Activated CD4-positive, alpha-beta T cell treated with anti-CD3 and anti-CD28 coated beads, Interleukin-2, amount 10 ng/mL, durations not matched to agents 7 days and 5 days (primary cell): ENCODE results near the gene MRPL46. TPM values are rescaled to one million over a fixed set of nuclear protein-coding genes. Genes with fewer than 3 reads are reported as not detected.

Experiments
- CTCF ChIA-PET: fragments of 350-600 bp; sonication (Branson Sonifier 250); formaldehyde crosslinking; loops from one replicate; lab custom pipeline; 2021; ENCODE audit warnings: antibody characterized with exemption; lab: Charles Lee
- POLR2A ChIA-PET: fragments of 350-600 bp; sonication (Branson Sonifier 250); formaldehyde crosslinking; loops from one replicate; lab custom pipeline; 2021; ENCODE audit warnings: antibody characterized with exemption; lab: Charles Lee
- DNase-seq: peaks from one replicate; pipeline ENCODE4 v3.0.0-alpha.2; 2020
- H3K27ac Mint-ChIP-seq: one replicate; pipeline ENCODE4 v1.8.0; 2021; ENCODE audit warnings: mild to moderate bottlenecking, moderate library complexity, mixed read lengths
- H3K27me3 Mint-ChIP-seq: one replicate; pipeline ENCODE4 v1.8.0; 2021; ENCODE audit warnings: mixed read lengths
- H3K36me3 Mint-ChIP-seq: one replicate; pipeline ENCODE4 v1.8.0; 2021; ENCODE audit warnings: low read depth, mixed read lengths
- H3K4me1 Mint-ChIP-seq: one replicate; pipeline ENCODE4 v1.8.0; 2021; ENCODE audit warnings: mixed read lengths
- H3K4me3 Mint-ChIP-seq: one replicate; pipeline ENCODE4 v1.8.0; 2021; ENCODE audit warnings: mild to moderate bottlenecking, moderate library complexity, mixed read lengths
- H3K9me3 Mint-ChIP-seq: one replicate; pipeline ENCODE4 v1.8.0; 2021; ENCODE audit warnings: mixed read lengths
- total RNA-seq, 2 experiments: library from RNA; stranded (reverse); gene quantifications; one replicate each; pipeline ENCODE4 v1.2.3, GENCODE V29; 2021

MRPL46 gene
- total RNA-seq, 2 experiments from 2014 or later = 25.9 to 26.0 TPM

DNA sequence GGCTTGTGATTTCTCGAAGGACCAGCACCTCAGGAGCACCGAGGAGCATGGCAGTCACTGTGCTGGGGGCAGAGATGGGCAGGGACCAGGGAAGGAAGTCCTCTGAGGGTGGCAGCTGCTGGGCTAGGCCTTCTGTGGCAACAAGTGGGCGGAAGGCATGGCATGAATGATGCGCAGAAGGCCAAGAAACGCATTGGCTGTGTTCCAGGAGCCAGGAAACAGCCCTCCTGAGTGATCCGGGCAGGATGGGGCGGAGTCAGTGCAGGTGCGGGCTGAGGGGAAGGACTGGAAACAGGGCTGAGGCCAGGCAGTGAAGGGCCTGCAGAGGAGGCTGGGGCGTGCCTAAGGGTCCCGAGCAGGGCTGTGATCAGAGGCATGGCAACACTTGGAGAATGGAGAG is 24.0 kb upstream of the MRPL46 start:
- no peaks in the 10 kb centered on the region for H3K27me3 Mint-ChIP-seq
- H3K27ac Mint-ChIP-seq = no peak overlapping the region
- DNase-seq = no peak
- no peak overlapping the region for H3K4me3 Mint-ChIP-seq
- POLR2A ChIA-PET = no interaction called here
- no peaks in the 10 kb centered on the region for H3K4me1 Mint-ChIP-seq
- CTCF ChIA-PET = interaction anchor here (0.6 kb wide), 1 partner anchor 11 kb away, joined by 3 read pairs; no protein-coding TSS in a partner anchor
- H3K9me3 Mint-ChIP-seq = no peaks in the 10 kb centered on the region
- no peaks in the 10 kb centered on the region for H3K36me3 Mint-ChIP-seq

DNA sequence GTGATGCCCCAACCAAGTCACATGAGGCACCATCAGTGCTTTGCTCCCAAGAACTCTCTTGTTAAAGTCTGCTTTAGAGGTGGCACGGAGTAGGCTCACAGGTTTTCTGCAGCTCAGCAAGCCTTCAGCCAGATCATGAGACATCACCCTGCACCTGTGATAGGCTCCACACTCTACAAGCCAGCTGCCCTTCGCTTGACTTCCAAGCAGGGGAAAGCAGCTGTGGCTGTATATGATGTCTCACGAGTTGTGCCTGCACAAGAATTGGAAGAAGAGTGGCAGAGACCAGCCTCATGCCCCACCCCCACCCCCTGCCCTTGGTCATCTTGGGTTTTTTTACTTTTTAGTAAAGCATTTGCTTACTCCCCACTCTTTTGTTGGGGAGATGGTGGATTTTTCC is 22.8 kb upstream of the MRPL46 start:
- Mint-ChIP-seq H3K27me3 (no peaks in the 10 kb centered on the region), H3K36me3 (no peaks in the 10 kb centered on the region), H3K4me1 (no peaks in the 10 kb centered on the region), H3K27ac (no peak overlapping the region), H3K4me3 (no peak overlapping the region), H3K9me3 (no peaks in the 10 kb centered on the region)
- DNase-seq = no peak
- CTCF ChIA-PET = interaction anchor here (1.2 to 1.3 kb wide), 2 partner anchors 10 to 12 kb away, joined by 3 read pairs; no protein-coding TSS in a partner anchor
- POLR2A ChIA-PET = no interaction called here

DNA sequence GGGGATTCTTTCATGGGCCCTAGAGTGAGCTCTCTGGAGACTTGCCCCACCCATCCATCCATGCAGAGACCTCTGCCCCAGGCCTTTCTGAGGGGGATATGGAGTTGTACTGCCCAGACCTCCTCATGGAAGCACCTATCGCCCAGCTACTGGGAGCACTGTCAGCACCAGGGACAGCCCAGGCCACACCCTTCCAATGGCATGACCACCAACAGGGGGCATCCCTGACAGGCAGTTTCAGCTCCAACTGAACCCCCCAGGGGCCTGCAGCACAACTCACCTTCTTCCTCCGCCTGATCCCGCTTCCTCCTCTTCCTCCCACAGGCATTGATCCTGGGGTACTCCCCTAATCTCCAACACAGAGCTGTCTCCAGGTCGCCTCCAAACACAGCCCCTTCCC is 22.1 kb upstream of the MRPL46 start:
- ChIA-PET CTCF (interaction anchor here (1.1 to 1.3 kb wide), 3 partner anchors 9 to 19 kb away, joined by 3 read pairs; no protein-coding TSS in a partner anchor), POLR2A (no interaction called here)
- no peak overlapping the region for H3K27ac Mint-ChIP-seq
- no peaks in the 10 kb centered on the region for H3K36me3 Mint-ChIP-seq
- H3K4me1 Mint-ChIP-seq = no peaks in the 10 kb centered on the region
- H3K9me3 Mint-ChIP-seq = no peaks in the 10 kb centered on the region
- H3K27me3 Mint-ChIP-seq = no peaks in the 10 kb centered on the region
- no peak overlapping the region for H3K4me3 Mint-ChIP-seq
- no peak for DNase-seq

- Mint-ChIP-seq H3K36me3 (no peaks in the 10 kb centered on the region), H3K27me3 (no peaks in the 10 kb centered on the region), H3K27ac (peak overlapping the region; percentile 11), H3K9me3 (no peaks in the 10 kb centered on the region), H3K4me3 (no peak overlapping the region), H3K4me1 (no peaks in the 10 kb centered on the region)
- POLR2A ChIA-PET = no interaction called here
- no peak for DNase-seq
- CTCF ChIA-PET = no interaction called here
These were observed 20.8 kb upstream of the MRPL46 start for GRCh38 chr15:88487796-88488523.

- no peaks in the 10 kb centered on the region for H3K36me3 Mint-ChIP-seq
These were observed 20.1 kb upstream of the MRPL46 start for GRCh38 chr15:88487178-88487795.

DNA sequence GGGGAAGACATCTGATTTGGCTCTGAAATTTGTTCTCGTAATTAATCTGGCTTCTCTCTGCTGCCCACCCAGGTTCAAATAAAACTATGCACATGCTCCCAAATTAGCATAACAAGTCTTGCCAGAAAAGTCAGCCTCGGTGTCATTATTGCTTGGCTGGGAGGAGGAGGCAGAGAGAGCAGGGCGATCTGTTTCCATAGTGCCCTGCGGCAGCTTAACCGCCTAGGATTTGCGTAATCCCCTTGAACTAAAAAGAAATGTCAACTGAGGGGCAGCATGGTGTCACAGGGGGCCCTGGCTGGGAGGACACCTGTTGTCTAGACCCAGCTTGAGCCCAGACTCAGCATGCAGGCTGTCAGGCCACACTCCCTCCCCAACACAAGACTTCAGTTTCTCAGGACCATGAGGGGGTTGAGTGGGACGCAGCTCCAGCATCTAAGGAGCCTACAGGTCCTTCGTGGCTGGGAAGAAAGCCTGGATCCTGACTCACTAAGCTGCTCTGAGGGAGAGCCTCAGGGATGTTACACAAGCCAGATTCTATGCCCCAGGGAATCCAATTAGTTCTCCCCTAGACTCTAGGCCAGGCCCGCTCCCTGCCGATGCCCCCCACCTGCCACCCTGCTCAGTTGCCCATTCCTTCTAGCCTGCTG is 17.6 kb upstream of the MRPL46 start:
- H3K4me1 Mint-ChIP-seq = no peaks in the 10 kb centered on the region
- H3K4me3 Mint-ChIP-seq = no peak overlapping the region
- no peaks in the 10 kb centered on the region for H3K36me3 Mint-ChIP-seq
- no peak overlapping the region for H3K27ac Mint-ChIP-seq
- H3K9me3 Mint-ChIP-seq = no peaks in the 10 kb centered on the region
- POLR2A ChIA-PET = no interaction called here
- CTCF ChIA-PET = no interaction called here
- no peak for DNase-seq
- H3K27me3 Mint-ChIP-seq = no peaks in the 10 kb centered on the region

More at GRCh38 chr15:88487178-88487795, 20.1 kb upstream of the MRPL46 start:
- Mint-ChIP-seq H3K27ac (no peak overlapping the region), H3K27me3 (no peaks in the 10 kb centered on the region), H3K4me1 (no peaks in the 10 kb centered on the region), H3K4me3 (no peak overlapping the region), H3K9me3 (no peaks in the 10 kb centered on the region)
- DNase-seq = no peak
- ChIA-PET CTCF (no interaction called here), POLR2A (no interaction called here)

DNA sequence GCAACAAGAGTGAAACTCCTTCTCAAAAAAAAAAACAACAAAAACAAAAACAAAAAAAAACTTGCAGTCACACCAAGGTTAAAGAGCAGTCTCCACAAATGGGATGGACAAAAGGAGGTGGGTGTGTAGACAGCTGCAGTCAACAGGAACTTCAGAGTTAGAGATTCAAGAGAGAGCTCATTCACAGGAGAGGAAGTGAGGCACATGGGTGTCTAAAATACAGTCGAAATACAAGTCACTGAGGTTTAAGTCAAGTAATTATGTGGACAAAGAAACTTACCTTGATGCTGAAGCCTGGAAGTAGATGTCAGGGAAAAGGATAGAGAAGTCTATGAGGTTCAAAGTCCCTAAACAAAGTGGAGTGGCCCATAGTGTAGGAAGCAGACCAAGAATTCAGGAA is 15.1 kb upstream of the MRPL46 start:
- ChIA-PET POLR2A (no interaction called here), CTCF (interaction anchor here (0.6 kb wide), 1 partner anchor 188 kb away, joined by 3 read pairs; no protein-coding TSS in a partner anchor)
- Mint-ChIP-seq H3K27ac (no peak overlapping the region), H3K36me3 (peaks cover 6% of the 10 kb centered on the region), H3K4me1 (no peaks in the 10 kb centered on the region), H3K4me3 (no peak overlapping the region), H3K27me3 (no peaks in the 10 kb centered on the region), H3K9me3 (no peaks in the 10 kb centered on the region)
- no peak for DNase-seq

- no peak for DNase-seq
- no peaks in the 10 kb centered on the region for H3K9me3 Mint-ChIP-seq
- no peaks in the 10 kb centered on the region for H3K4me1 Mint-ChIP-seq
- CTCF ChIA-PET = interaction anchor here (2.3 kb wide), 1 partner anchor 14 kb away, joined by 8 read pairs; the partner anchor contains the start of genes MRPL46 and MRPS11
- no peak overlapping the region for H3K27ac Mint-ChIP-seq
- no peak overlapping the region for H3K4me3 Mint-ChIP-seq
- no peaks in the 10 kb centered on the region for H3K27me3 Mint-ChIP-seq
- POLR2A ChIA-PET = no interaction called here
- peaks cover 15% of the 10 kb centered on the region for H3K36me3 Mint-ChIP-seq
These were observed 13.8 kb upstream of the MRPL46 start for GRCh38 chr15:88480981-88481380.

DNA sequence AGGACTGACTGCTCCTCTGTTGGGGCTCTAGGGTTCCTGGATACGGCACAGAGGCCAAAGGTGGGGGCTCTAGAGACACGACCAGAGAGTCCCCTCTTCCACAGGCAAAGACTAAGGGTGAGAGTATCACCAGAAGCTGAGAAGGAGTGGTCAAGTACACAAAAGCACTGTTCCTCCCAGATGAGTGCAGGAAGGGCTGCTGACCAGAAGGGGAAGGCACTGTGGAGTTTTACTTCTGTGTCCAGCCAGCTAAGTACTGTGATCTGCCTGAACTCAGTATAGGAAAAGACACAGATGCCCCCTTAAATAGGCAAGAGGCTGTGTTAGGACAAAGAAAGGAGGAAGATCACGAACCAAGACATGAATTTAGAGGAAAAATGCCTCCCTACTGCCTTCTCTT is 12.0 kb upstream of the MRPL46 start:
- no peaks in the 10 kb centered on the region for H3K9me3 Mint-ChIP-seq
- no peaks in the 10 kb centered on the region for H3K27me3 Mint-ChIP-seq
- peaks cover 21% of the 10 kb centered on the region for H3K36me3 Mint-ChIP-seq
- no peak overlapping the region for H3K4me3 Mint-ChIP-seq
- no peak for DNase-seq
- POLR2A ChIA-PET = interaction anchor here (0.7 kb wide), 1 partner anchor 20 kb away, joined by 3 read pairs; no protein-coding TSS in a partner anchor
- H3K27ac Mint-ChIP-seq = no peak overlapping the region
- no peaks in the 10 kb centered on the region for H3K4me1 Mint-ChIP-seq
- CTCF ChIA-PET = interaction anchor here (1.3 to 2.3 kb wide), 2 partner anchors 10 to 12 kb away, joined by 3 to 8 read pairs; partner anchors contain the start of genes MRPL46 and MRPS11

- no peaks in the 10 kb centered on the region for H3K4me1 Mint-ChIP-seq
- peaks cover 21% of the 10 kb centered on the region for H3K36me3 Mint-ChIP-seq
- no peak overlapping the region for H3K4me3 Mint-ChIP-seq
- DNase-seq = no peak
- H3K27me3 Mint-ChIP-seq = no peaks in the 10 kb centered on the region
- no peaks in the 10 kb centered on the region for H3K9me3 Mint-ChIP-seq
- no peak overlapping the region for H3K27ac Mint-ChIP-seq
- POLR2A ChIA-PET = no interaction called here
- CTCF ChIA-PET = interaction anchor here (0.9 to 1.6 kb wide), 2 partner anchors 11 to 161 kb away, joined by 3 read pairs; partner anchors contain the start of gene ISG20
These were observed 10.7 kb upstream of the MRPL46 start for GRCh38 chr15:88477904-88478303.

- peaks cover 23% of the 10 kb centered on the region for H3K36me3 Mint-ChIP-seq
- no peaks in the 10 kb centered on the region for H3K9me3 Mint-ChIP-seq
- no peak for DNase-seq
- H3K4me1 Mint-ChIP-seq = peaks cover 1% of the 10 kb centered on the region
- CTCF ChIA-PET = interaction anchor here (1.0 to 1.6 kb wide), 2 partner anchors 10 to 162 kb away, joined by 3 read pairs; partner anchors contain the start of genes ISG20, MRPL46 and MRPS11
- H3K27me3 Mint-ChIP-seq = no peaks in the 10 kb centered on the region
- POLR2A ChIA-PET = no interaction called here
- H3K27ac Mint-ChIP-seq = no peak overlapping the region
- H3K4me3 Mint-ChIP-seq = no peak overlapping the region
These were observed 9.9 kb upstream of the MRPL46 start for GRCh38 chr15:88477126-88477525.

- peak; percentile 38 for DNase-seq
- H3K4me3 Mint-ChIP-seq = no peak overlapping the region
- H3K27ac Mint-ChIP-seq = no peak overlapping the region
- H3K36me3 Mint-ChIP-seq = peaks cover 24% of the 10 kb centered on the region
- CTCF ChIA-PET = interaction anchor here (1.0 to 1.6 kb wide), 2 partner anchors 9 to 162 kb away, joined by 3 read pairs; partner anchors contain the start of genes ISG20, MRPL46 and MRPS11
- no peaks in the 10 kb centered on the region for H3K9me3 Mint-ChIP-seq
- peaks cover 2% of the 10 kb centered on the region for H3K4me1 Mint-ChIP-seq
- H3K27me3 Mint-ChIP-seq = no peaks in the 10 kb centered on the region
- POLR2A ChIA-PET = no interaction called here
These were observed 9.5 kb upstream of the MRPL46 start for GRCh38 chr15:88476635-88477060.
